WI38 (cell line): ENCODE measurements around the gene ZC3H12C.
"Not testable (repeated sequence)": the region's sequence is repeated elsewhere in the genome, so short reads cannot be mapped to it uniquely, and the experiment has no call there.

Source experiments
- H3K4me3 ChIP-seq: 2 replicates; pipeline ENCODE4 v1.5.1; 2011; ENCODE audit warnings: low read depth, mild to moderate bottlenecking, control low read depth, low read length
- CTCF ChIP-seq: IDR thresholded peaks from 2 replicates; pipeline ENCODE4 v1.5.1; 2012; ENCODE audit warnings: low read depth, mild to moderate bottlenecking, control low read depth, low read length

Gene ZC3H12C

DNA sequence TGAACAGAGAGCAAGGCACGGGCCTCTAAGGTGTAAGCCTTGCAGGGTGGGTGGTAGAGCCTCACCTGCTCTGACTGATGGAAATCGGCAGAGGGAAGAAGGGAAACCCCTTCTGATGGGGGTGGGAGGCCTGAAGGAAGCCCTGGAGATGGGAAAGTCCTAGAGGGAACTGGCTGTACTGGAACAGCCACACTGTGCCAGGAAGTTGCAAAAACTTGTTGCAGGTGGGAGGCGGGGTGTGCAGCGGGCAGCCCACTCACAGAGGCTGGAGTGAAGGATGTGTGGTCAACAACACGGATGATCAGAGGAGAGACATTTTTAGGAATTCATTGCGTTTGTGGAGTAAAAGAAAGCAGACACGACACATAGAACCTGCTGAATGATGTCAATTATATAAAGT lies 91.3 kb downstream of the ZC3H12C start:
- no peak overlapping the region for H3K4me3 ChIP-seq
- no peak for TF ChIP-seq CTCF

GRCh38 chr11:110185121-110185591 lies 92.0 kb downstream of the ZC3H12C start:
- no peak for TF ChIP-seq CTCF
- H3K4me3 ChIP-seq = no peak overlapping the region

DNA sequence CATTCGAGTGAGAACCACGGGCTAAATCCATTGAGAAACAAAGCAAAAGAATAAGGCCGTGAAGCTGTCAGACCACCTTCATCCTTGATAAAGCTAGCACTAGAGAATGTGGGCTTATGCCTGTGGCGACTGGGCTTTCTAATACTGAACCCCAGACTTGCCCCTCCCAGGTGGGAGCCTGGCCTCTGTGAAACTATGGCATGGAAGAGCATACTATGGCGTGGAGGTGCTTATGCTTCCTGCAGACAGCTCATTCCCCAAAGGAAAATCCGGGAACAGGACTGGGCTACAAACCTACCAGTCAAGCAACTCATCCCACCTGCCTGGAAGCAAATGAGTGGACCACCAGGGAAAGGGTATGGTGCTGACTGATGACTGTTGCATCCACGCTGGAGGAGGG lies 92.4 kb downstream of the ZC3H12C start:
- no peak for TF ChIP-seq CTCF
- no peak overlapping the region for H3K4me3 ChIP-seq

DNA sequence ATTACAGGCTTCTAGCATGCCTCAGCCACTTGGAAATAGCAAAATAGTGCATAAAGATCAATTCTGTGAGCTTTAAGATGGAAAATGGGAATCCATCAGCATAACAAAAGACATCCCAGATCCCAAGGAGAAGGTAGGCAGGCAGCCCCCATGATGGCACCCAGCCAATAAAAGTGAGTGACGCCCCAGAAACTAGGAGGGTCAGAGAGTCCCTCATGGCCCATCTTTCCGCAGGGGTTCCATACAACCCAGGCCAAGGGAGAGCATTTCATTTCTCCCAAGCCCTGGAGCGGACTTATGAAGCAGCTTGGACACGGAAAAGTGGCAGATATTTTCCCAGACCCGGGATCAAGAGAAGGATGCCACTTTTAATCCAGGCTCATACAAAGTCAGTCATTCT lies 93.3 kb downstream of the ZC3H12C start:
- no peak overlapping the region for H3K4me3 ChIP-seq
- no peak for TF ChIP-seq CTCF

DNA sequence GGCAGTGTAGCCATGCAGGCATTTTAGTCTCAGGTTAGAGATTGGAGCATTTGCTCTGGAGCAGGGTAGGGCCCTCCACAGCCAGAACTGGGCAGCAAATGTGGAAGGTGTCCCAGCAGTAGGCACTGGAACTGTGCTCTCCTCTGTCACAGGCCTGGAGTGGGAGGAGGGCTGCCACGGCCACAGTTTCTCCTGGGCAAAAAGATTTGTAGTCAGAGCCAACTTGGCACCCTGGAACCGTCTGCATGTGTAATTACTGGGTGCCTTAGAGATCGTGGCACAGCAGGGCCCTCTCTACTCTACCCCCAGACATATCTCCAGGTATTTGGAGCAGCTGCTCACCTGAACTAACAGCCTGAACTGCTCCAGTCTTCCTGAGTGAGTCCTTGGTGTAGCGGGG lies 93.7 kb downstream of the ZC3H12C start:
- H3K4me3 ChIP-seq = no peak overlapping the region
- TF ChIP-seq CTCF = no peak

GRCh38 chr11:110187731-110188130 lies 94.5 kb downstream of the ZC3H12C start:
- TF ChIP-seq CTCF = no peak

DNA sequence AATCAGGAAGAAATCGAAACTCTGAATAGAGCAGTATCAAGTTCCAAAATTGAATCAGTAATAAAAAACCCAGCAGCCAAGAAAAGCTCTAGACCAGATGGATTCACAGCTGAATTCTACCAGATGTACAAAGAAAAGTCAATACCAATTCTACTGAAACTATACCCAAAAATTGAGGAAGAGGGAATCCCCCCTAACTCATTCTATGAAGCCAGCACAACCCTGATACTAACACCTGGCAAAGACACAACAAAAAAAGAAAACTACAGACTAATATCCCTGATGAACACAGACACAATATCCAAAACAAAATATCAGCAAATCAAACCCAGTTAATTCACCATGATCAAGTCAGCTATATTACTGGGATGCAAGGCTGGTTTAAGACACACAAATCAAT lies 97.7 kb downstream of the ZC3H12C start:
- no peak overlapping the region for H3K4me3 ChIP-seq
- TF ChIP-seq CTCF = no peak

More at GRCh38 chr11:110187731-110188130, 94.5 kb downstream of the ZC3H12C start:
- no peak overlapping the region for H3K4me3 ChIP-seq

DNA sequence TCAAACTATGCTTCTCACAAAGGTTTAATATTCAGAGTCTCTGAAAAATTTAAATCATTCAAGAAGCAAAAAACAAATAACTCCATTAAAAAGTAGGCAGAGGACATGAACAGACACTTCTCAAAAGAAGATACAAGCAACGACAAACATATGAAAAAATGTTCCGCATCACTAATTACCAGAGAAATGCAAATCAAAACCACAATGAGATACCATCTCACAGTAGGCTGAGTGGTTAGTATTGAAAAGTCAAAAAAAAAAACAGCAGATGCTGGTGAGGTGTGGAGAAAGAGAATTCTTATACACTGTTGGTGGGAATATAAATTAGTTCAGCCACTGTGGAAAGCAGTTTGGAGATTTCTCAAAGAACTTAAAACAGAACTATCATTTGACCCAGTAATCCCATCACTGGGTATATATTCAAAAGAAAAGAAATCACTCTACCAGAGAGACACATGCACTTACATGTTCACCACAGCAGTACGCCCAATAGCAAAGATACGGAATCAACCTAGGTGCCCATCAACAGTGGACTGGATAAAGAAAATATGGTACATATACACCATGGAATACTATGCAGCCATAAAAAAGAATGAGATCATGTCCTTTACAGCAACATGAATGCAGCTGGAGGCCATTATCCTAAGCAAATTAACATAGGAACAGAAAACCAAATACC lies 99.6 kb downstream of the ZC3H12C start:
- not testable (repeated sequence) for H3K4me3 ChIP-seq

GRCh38 chr11:110194211-110194766 lies 101.1 kb downstream of the ZC3H12C start:
- not testable (repeated sequence) for H3K4me3 ChIP-seq
